GM18868 (cell line): ENCODE results near the gene DMC1.
"Not testable (repeated sequence)": the region's sequence is repeated elsewhere in the genome, so short reads cannot be mapped to it uniquely, and the experiment has no call there.

Source experiments
- ATAC-seq: cut with Tn5 transposase; IDR thresholded peaks from one replicate; pipeline ENCODE4 v1.9.1; 2021; ENCODE audit warnings: mild to moderate bottlenecking, moderate library complexity; ENCODE audit not compliant: unreplicated experiment

The DMC1 gene

GRCh38 chr22:38470179-38470578 lies 99.8 kb downstream of the DMC1 start:
- not testable (repeated sequence) for ATAC-seq

GRCh38 chr22:38469306-38469781 lies 100.6 kb downstream of the DMC1 start:
- no peak for ATAC-seq
